GM18519 (cell line): ENCODE measurements around the gene SUGT1.
A peak's percentile ranks its signal among the peaks of the same experiment; 100 is the strongest.
"Not testable (repeated sequence)": the region's sequence is repeated elsewhere in the genome, so short reads cannot be mapped to it uniquely, and the experiment has no call there.

Source experiments
- ATAC-seq: cut with Tn5 transposase; IDR thresholded peaks from one replicate; pipeline ENCODE4 v1.9.1; 2021; ENCODE audit warnings: mild to moderate bottlenecking, moderate library complexity; ENCODE audit not compliant: unreplicated experiment, low FRiP score

SUGT1 gene

DNA sequence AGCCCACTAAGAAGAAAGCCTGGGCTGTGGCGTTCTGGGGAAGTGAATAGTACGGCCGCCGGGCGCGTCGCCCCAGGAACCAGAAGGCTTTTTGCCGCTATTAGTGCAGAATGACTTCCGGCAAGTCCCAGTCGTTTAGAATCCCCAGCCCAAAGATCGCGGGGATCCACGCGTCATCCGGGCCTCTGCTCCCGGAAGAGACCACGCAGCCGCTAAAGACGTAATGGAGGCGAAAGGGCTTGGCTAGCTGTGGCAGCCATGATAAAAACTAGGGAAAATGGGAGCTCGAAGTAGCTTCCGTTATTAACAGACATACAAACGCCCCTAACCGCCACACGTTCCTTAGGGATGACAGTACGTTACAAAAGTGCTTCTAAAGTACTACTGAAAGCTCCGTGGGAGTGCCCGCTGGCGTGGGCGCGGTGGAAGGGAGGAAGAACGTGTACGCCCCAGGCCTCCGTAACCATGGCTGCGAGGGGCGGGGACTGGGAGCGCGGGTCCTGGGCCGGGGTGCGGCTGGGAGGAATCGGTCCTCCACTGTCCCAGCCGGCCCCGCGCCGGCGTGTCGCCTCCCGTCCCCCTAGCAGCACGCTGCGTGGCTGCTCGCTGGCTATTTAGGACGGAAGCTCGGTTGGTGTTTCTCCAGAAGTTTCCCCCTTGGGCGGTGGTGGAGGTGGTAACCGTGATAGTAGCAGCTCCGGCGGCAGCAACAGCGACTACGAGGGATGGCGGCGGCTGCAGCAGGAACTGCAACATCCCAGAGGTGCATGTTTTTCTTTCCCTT is at the start of gene SUGT1:
SUGT1 (plus strand) TSS at position 641 of the 784 bp plus-strand sequence; CDS start at position 726, 85 bp downstream.
- peak; percentile 93 for ATAC-seq

DNA sequence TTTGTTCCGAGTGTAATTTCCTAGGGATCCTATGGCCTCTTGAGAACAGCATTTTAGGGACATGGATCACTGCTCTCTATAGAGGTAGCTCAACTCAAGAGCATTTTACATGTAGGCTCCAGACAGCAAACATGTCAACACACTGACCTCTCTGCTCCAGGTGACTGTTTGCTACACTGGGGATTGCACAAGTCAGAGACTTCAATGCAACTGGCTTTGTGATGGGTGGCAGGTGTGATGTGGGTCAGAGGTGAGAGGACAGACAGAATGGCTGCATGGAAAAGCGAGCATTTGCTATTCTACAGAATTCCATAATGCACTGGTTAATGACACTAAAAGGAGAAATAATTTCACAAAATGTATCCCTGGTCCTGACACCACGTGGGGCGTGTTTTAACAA is 49.3 kb upstream of the SUGT1 start:
- ATAC-seq = not testable (repeated sequence)

DNA sequence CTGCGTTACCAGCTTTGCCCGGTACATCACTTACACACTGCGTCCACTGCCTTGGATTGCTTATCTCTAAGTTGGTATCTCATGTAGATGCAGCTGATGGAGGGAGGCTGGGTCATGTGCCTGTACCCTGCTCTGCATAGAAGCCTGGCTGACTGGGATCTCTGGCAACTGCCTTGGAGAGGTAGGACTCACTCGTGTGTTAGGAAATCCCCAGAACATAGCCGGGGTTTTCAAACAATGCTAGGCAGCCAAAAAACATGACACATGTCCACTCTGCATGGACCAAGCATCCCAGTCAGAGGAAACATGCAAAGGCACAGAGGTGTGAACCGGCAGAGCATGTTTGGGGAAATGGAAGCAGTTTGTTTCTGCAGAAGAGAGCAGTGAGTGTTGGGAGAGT is 46.5 kb upstream of the SUGT1 start:
- not testable (repeated sequence) for ATAC-seq

- ATAC-seq = not testable (repeated sequence)
Observed at GRCh38 chr13:52606795-52607194, 45.8 kb upstream of the SUGT1 start.

DNA sequence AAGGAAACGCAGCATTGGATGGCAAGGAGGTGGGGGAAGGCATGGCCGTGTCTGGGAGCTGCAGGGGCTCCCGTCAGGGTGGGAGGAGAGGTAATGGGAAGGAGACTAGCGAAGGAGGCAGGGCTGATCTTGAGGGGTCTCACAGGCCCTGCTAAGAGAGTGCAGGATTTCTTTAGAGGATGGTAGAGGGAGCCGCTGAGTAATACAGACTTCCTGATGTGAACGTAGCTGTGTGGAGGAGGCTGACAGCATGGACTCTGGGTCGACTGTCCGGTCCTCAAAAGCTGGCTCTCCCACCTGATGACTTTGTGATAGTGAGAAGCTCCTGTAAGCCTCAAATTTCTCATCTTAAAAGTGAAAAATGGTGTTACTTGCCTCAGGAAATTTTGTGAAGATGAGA is 44.5 kb upstream of the SUGT1 start:
- ATAC-seq = not testable (repeated sequence)

- ATAC-seq = peak; percentile 57
Observed at GRCh38 chr13:52609013-52609606, 43.5 kb upstream of the SUGT1 start.

DNA sequence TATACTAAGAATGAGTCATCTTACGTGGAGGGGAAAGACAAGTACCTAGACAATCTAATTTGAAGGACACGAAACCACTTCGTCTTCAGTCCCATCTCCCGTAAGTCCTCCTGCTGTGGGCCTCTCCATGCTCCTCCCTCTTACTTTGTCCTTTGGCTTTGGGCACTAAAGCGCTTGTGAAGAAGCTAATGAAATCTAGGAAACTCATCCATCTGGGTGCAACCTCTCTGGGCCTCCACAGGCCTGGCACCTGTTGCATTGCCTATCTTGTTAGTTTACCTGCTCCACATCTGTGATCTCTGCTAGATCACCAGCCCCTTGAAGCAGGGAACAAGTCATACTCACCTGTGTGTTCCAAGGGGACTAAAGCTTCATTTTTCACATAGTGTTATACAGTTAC is 42.5 kb upstream of the SUGT1 start:
- ATAC-seq = not testable (repeated sequence)

DNA sequence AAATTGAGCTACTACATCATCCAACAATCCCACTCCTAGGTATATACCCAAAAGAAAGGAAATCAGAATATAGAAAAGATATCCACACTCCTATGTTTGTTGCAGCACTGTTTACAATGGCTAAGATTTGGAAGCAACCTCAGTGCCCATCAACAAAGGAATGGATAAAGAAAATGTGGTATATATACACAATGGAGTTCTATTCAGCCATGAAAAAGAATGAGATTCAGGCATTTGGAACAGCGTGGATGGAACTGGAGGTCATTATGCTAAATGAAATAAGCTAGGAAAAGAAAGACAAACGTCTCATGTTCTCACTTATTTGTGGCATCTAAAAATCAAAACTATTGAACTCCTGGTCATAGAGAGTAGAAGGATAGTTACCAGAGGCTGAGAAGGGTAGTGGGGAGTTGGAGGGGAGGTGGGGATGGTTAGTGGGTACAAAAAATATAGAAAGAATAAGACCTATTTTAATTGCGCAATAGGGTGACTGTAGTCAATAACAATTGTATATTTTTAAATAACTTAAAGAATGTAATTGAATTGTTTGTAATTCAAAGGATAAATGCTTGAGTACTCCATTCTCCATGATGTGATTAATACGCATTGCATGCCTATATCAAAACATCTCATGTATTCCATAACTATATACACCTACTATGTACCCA is 37.4 kb upstream of the SUGT1 start:
- no peak for ATAC-seq

DNA sequence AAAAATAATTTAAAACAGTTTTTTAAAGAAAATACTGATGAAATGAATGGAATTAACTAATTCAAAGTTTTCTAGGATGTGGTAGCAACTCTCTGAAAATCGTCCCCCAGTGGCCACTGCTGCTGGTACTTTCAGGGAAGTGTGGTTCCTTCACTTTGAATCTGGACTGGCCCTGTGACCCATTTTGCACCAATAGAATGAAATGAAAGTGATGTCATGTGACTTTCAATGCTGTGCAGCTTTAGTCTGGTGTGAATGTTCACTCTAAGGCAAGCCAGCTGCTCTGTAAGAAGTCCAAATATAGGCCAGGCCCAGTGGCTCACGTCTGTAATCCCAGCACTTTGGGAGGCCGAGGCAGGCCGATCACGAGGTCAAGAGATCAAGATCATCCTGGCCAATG is 36.8 kb upstream of the SUGT1 start:
- ATAC-seq = peak; percentile 34

DNA sequence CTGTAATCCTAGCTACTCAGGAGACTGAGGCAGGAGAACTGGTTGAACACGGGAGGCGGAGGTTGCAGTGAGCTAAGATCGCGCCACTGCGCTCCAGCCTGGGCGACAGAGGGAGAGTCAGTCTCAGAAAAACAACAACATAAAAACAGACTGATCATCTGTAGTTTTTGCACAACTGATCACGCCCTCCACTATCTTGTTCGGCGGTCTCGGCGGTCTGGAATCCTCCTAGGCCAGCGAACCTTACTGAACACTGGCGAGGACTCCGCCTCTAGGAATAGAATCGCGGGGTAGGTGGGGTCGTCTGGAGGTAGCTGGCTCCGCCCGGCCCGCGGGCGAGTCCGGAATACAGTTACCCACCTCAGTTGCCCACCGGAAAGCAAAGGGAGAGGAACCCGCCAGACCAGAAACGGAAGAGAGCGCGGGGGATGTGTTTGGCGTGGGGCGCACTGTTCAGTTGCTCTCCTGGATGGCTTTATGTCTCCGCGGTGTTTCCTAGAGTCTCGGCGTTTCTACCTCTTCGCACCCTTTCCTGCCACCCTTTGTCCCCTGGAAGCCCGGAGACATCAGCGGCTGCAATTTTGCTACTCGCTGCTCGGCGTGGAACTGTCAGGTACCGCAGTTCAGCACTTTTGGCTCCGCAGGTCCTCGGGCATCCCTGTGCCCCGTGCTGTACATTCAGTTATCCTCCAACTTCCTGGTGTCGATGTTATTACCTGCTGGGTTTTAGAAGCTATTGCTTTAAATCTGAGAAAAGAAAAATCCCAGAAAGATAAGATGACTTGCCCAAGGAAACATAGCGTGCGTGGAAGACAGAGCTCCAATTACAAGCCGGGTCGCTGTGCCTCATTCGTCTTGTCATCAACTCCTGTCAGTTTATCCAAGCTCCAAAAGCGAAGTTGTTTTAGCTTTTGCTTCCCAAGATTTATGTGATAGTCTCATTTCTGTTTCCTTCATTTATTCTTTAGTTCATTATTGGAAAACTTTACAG is 35.3 kb upstream of the SUGT1 start:
- peak; percentile 87 for ATAC-seq

DNA sequence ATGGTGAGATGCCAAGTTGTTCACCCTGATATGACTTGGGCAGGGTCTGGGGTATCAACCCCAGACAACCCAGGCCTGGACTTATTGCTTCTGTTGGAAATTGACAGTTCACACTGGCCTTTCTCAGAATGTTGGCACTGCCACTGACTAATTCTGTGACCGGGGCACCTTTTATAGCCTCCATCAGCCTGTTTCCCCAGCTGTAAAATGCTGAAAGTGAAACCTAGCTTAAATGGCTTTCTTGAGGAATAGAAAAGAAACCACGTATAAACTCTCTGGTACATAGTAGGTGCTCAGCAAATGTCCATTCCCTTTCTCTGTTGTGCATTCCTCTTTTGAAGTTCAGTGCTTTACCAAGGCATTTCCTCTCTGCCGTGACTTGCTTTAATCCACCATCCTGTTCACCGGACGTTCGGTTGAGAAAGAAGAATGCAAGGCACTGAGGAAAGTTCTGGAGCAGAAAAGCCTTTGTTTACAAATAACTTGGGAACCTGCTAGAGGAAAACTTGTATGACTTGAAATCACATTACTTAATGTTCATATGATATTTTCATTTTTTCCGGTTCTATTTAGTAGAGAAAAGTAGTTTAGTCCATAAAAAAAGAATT is 21.4 kb upstream of the SUGT1 start:
- not testable (repeated sequence) for ATAC-seq

GRCh38 chr13:52638666-52639328 is 13.8 kb upstream of the SUGT1 start:
- ATAC-seq = no peak

DNA sequence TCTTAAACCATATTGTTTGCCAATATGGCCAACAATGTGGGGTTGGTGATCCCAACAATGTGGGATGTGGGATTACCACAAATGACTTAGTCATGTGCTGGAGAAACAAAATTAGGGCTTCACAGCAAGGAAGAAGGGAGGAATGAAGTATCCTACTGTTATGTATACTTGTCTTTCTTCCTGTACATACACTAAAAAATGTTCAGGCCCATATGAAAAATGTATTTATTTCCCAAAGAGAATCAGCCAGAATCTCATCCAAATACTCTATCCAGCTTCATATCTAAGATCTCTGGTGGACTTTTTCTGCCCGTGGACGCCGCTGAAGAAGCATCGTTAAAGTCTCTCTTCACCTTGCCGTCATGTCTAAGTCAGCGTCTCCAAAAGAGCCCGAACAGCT is 10.5 kb upstream of the SUGT1 start, which contains the start of gene HNRNPA1L2:
HNRNPA1L2 (plus strand) TSS at position 301 of the 400 bp plus-strand sequence; CDS start at position 363, 62 bp downstream.
- ATAC-seq = no peak

DNA sequence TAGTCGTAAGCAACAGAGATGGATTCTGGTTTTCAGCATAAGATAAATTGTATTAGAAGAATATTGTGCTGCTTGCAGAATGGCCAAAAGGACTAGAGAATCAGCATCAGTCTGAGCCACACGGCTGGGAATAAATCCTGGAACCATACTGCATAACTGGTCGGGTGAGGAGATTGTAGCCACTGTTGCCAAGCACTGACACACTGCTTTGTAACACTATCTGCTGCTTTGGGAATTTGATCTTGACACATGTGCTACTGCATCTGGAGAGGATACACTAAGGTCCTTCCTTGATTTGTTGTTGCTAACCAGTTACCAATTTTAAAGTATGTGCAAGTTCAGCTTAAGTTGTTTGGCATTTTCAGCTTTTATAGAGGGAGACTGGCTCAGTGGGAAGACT is 8.5 kb upstream of the SUGT1 start:
- ATAC-seq = no peak

- no peak for ATAC-seq
Observed at GRCh38 chr13:52646967-52647366, 5.7 kb upstream of the SUGT1 start.

DNA sequence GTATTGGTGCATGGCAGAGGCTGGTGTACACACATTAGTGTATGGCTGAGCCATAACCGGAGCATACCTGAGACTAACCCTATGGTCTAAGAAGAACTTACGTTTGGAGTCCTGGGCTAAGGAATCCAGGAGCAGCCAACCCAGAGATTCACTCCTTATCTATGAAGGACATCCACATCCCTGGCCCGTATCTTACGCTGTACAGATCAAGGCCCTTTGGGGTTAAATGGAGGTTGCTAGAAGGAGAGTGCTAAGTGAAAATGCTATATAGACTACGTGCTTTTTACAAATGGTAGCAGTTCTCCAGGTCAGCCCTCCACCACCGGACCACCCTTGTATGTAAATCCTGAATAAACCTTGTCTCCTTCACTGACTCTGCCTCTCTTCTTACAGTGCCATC is 1.9 kb upstream of the SUGT1 start:
- ATAC-seq = no peak

DNA sequence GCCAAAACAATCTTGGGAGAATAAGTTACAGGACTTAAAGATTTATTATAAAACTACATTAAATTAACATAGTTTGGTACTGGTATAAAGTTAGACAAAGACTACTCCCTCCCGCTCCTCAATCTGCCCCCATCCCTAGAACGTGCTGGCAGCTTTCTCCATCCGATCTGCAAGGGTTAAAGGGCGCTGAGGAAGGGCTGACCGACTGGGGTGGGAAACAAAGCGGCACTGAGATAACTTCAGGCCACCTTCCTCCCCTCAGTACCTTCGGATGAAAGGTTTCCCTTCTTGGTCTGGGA is 790 bp upstream of the SUGT1 start:
- peak; percentile 11 for ATAC-seq

DNA sequence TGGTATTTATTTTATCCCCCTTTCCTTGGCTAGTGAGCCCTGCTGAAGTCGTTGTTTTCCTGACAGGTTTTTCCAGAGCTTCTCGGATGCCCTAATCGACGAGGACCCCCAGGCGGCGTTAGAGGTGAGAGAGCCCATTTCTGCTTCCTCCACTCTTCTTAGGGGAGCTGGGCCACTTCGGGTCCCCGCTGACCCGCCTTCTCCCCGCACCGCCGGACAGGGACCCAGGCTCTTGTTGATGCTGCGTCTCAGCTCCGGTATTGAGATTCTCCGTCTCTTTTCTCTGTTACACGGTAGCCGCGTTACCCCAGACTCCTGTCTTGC is 306 bp downstream of the SUGT1 start:
- ATAC-seq = peak; percentile 19

GRCh38 chr13:52659340-52659739 is 6.7 kb downstream of the SUGT1 start:
- ATAC-seq = no peak

- no peak for ATAC-seq
Observed at GRCh38 chr13:52664272-52664671, 11.6 kb downstream of the SUGT1 start.
